ENCODE data around the gene MACROH2A1.

The MACROH2A1 gene

DNA sequence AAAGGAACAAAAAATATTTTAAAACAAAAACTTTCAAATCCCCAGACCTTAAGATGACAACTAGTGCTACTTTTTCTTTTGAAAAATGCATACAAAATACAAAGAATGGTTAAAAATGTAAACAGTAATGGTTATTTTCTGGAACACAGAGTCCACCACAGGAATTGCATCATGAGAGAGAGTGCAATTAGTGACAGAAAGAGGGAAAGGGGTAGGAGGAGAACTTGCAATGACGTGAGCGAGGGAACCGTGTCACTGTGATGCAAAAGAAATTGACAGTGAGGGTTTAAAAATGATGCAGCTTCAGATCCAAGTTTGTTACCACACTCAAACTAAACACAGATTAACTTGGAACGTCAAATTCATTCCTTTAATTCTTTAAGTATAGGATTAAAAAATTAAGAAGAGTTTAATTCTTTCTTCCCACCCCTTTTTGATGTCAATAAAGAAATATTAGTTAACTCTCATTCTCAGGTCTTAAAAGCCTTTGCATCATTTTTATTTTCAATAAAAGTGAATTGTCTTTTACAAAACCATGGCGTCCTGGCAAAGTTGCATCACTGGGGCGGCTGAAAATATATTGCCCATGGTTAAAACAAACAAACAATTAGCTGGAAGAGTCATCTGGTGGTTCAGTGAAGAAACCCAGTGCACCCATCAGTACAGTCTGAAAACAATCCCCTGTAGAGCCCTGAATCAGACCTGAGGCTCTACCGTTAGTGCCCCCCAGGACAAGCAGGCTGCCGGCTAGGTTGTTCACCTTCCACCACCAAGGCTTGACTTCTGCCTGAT, 39.5 kb downstream of the MACROH2A1 start:
- Histone ChIP-seq H3K27me3 (ENCODE audit: insufficient read depth, poor library complexity, severe bottlenecking) (no peaks in the 10 kb centered on the region), H3K27ac (replicated peaks) (no peak overlapping the region), H3K4me3 (replicated peaks; ENCODE audit: insufficient read depth, low read length) (no peak overlapping the region)
- TF ChIP-seq, protein P1, sequence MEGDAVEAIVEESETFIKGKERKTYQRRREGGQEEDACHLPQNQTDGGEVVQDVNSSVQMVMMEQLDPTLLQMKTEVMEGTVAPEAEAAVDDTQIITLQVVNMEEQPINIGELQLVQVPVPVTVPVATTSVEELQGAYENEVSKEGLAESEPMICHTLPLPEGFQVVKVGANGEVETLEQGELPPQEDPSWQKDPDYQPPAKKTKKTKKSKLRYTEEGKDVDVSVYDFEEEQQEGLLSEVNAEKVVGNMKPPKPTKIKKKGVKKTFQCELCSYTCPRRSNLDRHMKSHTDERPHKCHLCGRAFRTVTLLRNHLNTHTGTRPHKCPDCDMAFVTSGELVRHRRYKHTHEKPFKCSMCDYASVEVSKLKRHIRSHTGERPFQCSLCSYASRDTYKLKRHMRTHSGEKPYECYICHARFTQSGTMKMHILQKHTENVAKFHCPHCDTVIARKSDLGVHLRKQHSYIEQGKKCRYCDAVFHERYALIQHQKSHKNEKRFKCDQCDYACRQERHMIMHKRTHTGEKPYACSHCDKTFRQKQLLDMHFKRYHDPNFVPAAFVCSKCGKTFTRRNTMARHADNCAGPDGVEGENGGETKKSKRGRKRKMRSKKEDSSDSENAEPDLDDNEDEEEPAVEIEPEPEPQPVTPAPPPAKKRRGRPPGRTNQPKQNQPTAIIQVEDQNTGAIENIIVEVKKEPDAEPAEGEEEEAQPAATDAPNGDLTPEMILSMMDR (IDR thresholded peaks at IDR 0.05; ENCODE audit: insufficient read depth, low read length), result no peak
- no peak for TF ChIP-seq SPI1 (IDR thresholded peaks at IDR 0.05; ENCODE audit: borderline replicate concordance, low read depth)
- TF ChIP-seq POLR2AphosphoS5 (IDR thresholded peaks at IDR 0.05; ENCODE audit: low read depth), result no peak
- no peak for TF ChIP-seq GABPA (IDR thresholded peaks at IDR 0.05; ENCODE audit: low read depth)
- TF ChIP-seq, protein P2, sequence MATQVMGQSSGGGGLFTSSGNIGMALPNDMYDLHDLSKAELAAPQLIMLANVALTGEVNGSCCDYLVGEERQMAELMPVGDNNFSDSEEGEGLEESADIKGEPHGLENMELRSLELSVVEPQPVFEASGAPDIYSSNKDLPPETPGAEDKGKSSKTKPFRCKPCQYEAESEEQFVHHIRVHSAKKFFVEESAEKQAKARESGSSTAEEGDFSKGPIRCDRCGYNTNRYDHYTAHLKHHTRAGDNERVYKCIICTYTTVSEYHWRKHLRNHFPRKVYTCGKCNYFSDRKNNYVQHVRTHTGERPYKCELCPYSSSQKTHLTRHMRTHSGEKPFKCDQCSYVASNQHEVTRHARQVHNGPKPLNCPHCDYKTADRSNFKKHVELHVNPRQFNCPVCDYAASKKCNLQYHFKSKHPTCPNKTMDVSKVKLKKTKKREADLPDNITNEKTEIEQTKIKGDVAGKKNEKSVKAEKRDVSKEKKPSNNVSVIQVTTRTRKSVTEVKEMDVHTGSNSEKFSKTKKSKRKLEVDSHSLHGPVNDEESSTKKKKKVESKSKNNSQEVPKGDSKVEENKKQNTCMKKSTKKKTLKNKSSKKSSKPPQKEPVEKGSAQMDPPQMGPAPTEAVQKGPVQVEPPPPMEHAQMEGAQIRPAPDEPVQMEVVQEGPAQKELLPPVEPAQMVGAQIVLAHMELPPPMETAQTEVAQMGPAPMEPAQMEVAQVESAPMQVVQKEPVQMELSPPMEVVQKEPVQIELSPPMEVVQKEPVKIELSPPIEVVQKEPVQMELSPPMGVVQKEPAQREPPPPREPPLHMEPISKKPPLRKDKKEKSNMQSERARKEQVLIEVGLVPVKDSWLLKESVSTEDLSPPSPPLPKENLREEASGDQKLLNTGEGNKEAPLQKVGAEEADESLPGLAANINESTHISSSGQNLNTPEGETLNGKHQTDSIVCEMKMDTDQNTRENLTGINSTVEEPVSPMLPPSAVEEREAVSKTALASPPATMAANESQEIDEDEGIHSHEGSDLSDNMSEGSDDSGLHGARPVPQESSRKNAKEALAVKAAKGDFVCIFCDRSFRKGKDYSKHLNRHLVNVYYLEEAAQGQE (IDR thresholded peaks at IDR 0.05; ENCODE audit: insufficient replicate concordance, low read depth), result no peak
- no peak for DNase-seq (ENCODE audit: low read depth in 1 of 2, low spot score in 1 of 2)

DNA sequence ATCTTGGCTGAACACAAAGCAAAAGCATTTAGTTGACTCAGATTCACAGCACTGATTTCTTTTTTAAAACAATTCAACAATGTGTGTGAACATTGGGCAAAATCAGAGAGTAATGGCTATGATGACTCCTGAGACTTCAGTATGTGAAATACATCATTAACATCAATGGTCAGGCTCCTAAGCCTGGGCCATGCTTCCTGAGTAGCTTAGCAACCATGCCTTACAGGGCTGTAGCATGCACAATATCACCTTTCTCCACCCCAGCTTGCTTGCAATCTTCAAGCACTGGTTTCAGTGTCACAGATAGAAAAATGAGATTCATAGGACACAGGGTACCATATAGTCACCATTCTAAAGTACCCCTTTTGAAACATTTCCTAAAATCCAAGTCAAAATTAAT, 41.3 kb downstream of the MACROH2A1 start:
- Histone ChIP-seq H3K27me3 (ENCODE audit: insufficient read depth, poor library complexity, severe bottlenecking) (no peaks in the 10 kb centered on the region), H3K27ac (replicated peaks) (no peak overlapping the region), H3K4me3 (replicated peaks; ENCODE audit: insufficient read depth, low read length) (no peak overlapping the region)
- DNase-seq (ENCODE audit: low read depth in 1 of 2, low spot score in 1 of 2), result no peak
- TF ChIP-seq, protein P2 (IDR thresholded peaks at IDR 0.05; ENCODE audit: insufficient replicate concordance, low read depth), result no peak
- no peak for TF ChIP-seq SPI1 (IDR thresholded peaks at IDR 0.05; ENCODE audit: borderline replicate concordance, low read depth)
- no peak for TF ChIP-seq GABPA (IDR thresholded peaks at IDR 0.05; ENCODE audit: low read depth)
- TF ChIP-seq, protein P1 (IDR thresholded peaks at IDR 0.05; ENCODE audit: insufficient read depth, low read length), result no peak
- no peak for TF ChIP-seq POLR2AphosphoS5 (IDR thresholded peaks at IDR 0.05; ENCODE audit: low read depth)

DNA sequence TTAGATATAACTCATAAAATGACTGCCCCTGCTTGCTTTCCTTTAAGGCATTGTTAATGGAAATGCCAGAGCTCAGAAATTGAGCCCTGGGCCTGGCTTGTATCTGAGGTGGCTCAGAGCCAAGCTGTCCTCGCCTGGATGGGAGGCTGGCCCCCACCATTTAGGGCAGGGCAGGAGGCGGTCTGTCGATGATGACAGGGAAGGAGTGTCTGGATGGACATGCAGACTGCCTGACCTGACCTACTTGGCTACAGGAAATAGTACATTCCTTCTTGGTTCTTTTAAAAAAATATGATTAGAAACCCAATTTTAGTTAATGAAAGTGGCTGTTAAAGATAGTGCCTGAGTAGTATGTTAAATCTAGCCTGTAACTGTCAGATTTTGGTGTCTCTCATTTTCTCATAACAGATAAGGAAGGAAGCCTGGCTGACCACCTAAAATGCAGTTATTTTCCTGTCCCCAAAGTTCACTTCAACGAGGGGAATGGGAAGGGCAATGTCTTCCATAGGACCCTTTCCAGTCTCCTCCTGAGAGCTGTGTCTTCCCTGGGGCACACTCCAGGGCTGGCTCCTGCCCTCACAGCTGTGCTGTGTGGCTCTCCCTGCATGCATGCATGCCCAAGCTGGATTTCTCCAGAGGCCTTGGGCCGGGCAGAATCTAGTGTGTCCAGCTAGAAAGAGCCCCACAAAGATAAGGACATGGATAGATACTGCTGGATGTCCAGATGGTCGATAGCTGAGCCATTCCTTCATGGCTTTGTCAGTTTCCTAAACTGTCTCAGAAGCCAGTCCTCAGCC, 42.3 kb downstream of the MACROH2A1 start:
- TF ChIP-seq, protein P2 (IDR thresholded peaks at IDR 0.05; ENCODE audit: insufficient replicate concordance, low read depth), result no peak
- TF ChIP-seq POLR2AphosphoS5 (IDR thresholded peaks at IDR 0.05; ENCODE audit: low read depth), result no peak
- TF ChIP-seq, protein P1 (IDR thresholded peaks at IDR 0.05; ENCODE audit: insufficient read depth, low read length), result no peak
- no peak for TF ChIP-seq SPI1 (IDR thresholded peaks at IDR 0.05; ENCODE audit: borderline replicate concordance, low read depth)
- no peak for TF ChIP-seq GABPA (IDR thresholded peaks at IDR 0.05; ENCODE audit: low read depth)
- Histone ChIP-seq H3K27me3 (ENCODE audit: insufficient read depth, poor library complexity, severe bottlenecking) (no peaks in the 10 kb centered on the region), H3K27ac (replicated peaks) (no peak overlapping the region), H3K4me3 (replicated peaks; ENCODE audit: insufficient read depth, low read length) (no peak overlapping the region)
- DNase-seq (ENCODE audit: low read depth in 1 of 2, low spot score in 1 of 2), result no peak
